ENCODE results near the gene FUT1.
A peak's percentile ranks its signal among the peaks of the same experiment; 100 is the strongest.

FUT1 gene

GRCh38 chr19:48713041-48713863, 39.2 kb downstream of the FUT1 start:
- H3K9me3 ChIP-seq (ENCODE audit: insufficient read depth, low read depth, low read length) = no peaks in the 10 kb centered on the region
- H3K4me1 ChIP-seq (ENCODE audit: insufficient read depth, low read length, poor library complexity, severe bottlenecking) = peaks cover 20% of the 10 kb centered on the region
- no peaks in the 10 kb centered on the region for H4K20me1 ChIP-seq (ENCODE audit: insufficient read depth, low read length, poor library complexity, severe bottlenecking)
- TF ChIP-seq CTCF (conservative IDR thresholded peaks at IDR 0.05; ENCODE audit: low read length) = no peak
- no peak for TF ChIP-seq EZH2phosphoT487 (IDR thresholded peaks at IDR 0.05; ENCODE audit: borderline replicate concordance)
- H3K9me2 ChIP-seq (replicated peaks; ENCODE audit: low read depth, low read length) = no peaks in the 10 kb centered on the region
- H3K27me3 ChIP-seq (ENCODE audit: insufficient read depth, low read length, poor library complexity, severe bottlenecking) = no peaks in the 10 kb centered on the region
- peak overlapping the region; percentile 98 for H3K4me2 ChIP-seq (ENCODE audit: low read depth, low read length, poor library complexity, severe bottlenecking)
- peak overlapping the region; percentile 95 for H2AFZ ChIP-seq (ENCODE audit: low read length)
- no peaks in the 10 kb centered on the region for H3F3A ChIP-seq (ENCODE audit: low read depth)
- peak overlapping the region; percentile 93 for H3K4me3 ChIP-seq (ENCODE audit: low read length, poor library complexity, severe bottlenecking)
- H3K36me3 ChIP-seq (ENCODE audit: insufficient read depth, low read length) = no peaks in the 10 kb centered on the region
- H3K9ac ChIP-seq (ENCODE audit: low read depth, low read length, poor library complexity, severe bottlenecking) = peak overlapping the region; percentile 79
- peaks cover 17% of the 10 kb centered on the region for H3K79me2 ChIP-seq (ENCODE audit: insufficient read depth, low read length)

GRCh38 chr19:48711106-48711662, 41.3 kb downstream of the FUT1 start:
- Histone ChIP-seq H3K9me3 (ENCODE audit: insufficient read depth, low read depth, low read length) (no peaks in the 10 kb centered on the region), H3K36me3 (ENCODE audit: insufficient read depth, low read length) (no peaks in the 10 kb centered on the region), H3K9ac (ENCODE audit: low read depth, low read length, poor library complexity, severe bottlenecking) (no peak overlapping the region), H2AFZ (ENCODE audit: low read length) (no peak overlapping the region), H3K4me3 (ENCODE audit: low read length, poor library complexity, severe bottlenecking) (no peak overlapping the region), H3K27me3 (ENCODE audit: insufficient read depth, low read length, poor library complexity, severe bottlenecking) (no peaks in the 10 kb centered on the region), H3F3A (ENCODE audit: low read depth) (no peaks in the 10 kb centered on the region), H4K20me1 (ENCODE audit: insufficient read depth, low read length, poor library complexity, severe bottlenecking) (no peaks in the 10 kb centered on the region), H3K4me2 (ENCODE audit: low read depth, low read length, poor library complexity, severe bottlenecking) (no peak overlapping the region), H3K9me2 (replicated peaks; ENCODE audit: low read depth, low read length) (no peaks in the 10 kb centered on the region), H3K4me1 (ENCODE audit: insufficient read depth, low read length, poor library complexity, severe bottlenecking) (peaks cover 20% of the 10 kb centered on the region), H3K79me2 (ENCODE audit: insufficient read depth, low read length) (peaks cover 17% of the 10 kb centered on the region)
- TF ChIP-seq EZH2phosphoT487 (IDR thresholded peaks at IDR 0.05; ENCODE audit: borderline replicate concordance) (no peak), CTCF (conservative IDR thresholded peaks at IDR 0.05; ENCODE audit: low read length) (no peak)

GRCh38 chr19:48708471-48708870, 44.0 kb downstream of the FUT1 start:
- TF ChIP-seq EZH2phosphoT487 (IDR thresholded peaks at IDR 0.05; ENCODE audit: borderline replicate concordance) (no peak), CTCF (conservative IDR thresholded peaks at IDR 0.05; ENCODE audit: low read length) (no peak)
- no peak overlapping the region for H3K4me2 ChIP-seq (ENCODE audit: low read depth, low read length, poor library complexity, severe bottlenecking)

More at GRCh38 chr19:48708471-48708870, 44.0 kb downstream of the FUT1 start:
- H3K27me3 ChIP-seq (ENCODE audit: insufficient read depth, low read length, poor library complexity, severe bottlenecking) = no peaks in the 10 kb centered on the region
- no peak overlapping the region for H2AFZ ChIP-seq (ENCODE audit: low read length)
- H3K36me3 ChIP-seq (ENCODE audit: insufficient read depth, low read length) = no peaks in the 10 kb centered on the region
- H3K9ac ChIP-seq (ENCODE audit: low read depth, low read length, poor library complexity, severe bottlenecking) = no peak overlapping the region
- no peaks in the 10 kb centered on the region for H3K9me2 ChIP-seq (replicated peaks; ENCODE audit: low read depth, low read length)
- H3K4me3 ChIP-seq (ENCODE audit: low read length, poor library complexity, severe bottlenecking) = no peak overlapping the region
- H3K9me3 ChIP-seq (ENCODE audit: insufficient read depth, low read depth, low read length) = no peaks in the 10 kb centered on the region
- H4K20me1 ChIP-seq (ENCODE audit: insufficient read depth, low read length, poor library complexity, severe bottlenecking) = no peaks in the 10 kb centered on the region
- H3F3A ChIP-seq (ENCODE audit: low read depth) = no peaks in the 10 kb centered on the region
- peaks cover 9% of the 10 kb centered on the region for H3K4me1 ChIP-seq (ENCODE audit: insufficient read depth, low read length, poor library complexity, severe bottlenecking)
- peaks cover 4% of the 10 kb centered on the region for H3K79me2 ChIP-seq (ENCODE audit: insufficient read depth, low read length)

Data from Loucy (cell line).